Activated T-cell treated with anti-CD3 and anti-CD28 coated beads, Interleukin-2, amount 50 U/mL, for 1 hour (primary cell): ENCODE measurements around the gene HSD3B7.

Experiments
- DNase-seq: peaks from one replicate; pipeline ENCODE4 v3.0.0-alpha.2; 2020

Gene HSD3B7

GRCh38 chr16:30957456-30958174 lies 27.4 kb upstream of the HSD3B7 start, which contains the start of gene SETD1A:
Gene SETD1A (plus strand): TSS chr16:30957754. CDS start chr16:30958732, 978 bp downstream.
- peak; percentile 95 for DNase-seq

GRCh38 chr16:30958175-30959079 lies 26.6 kb upstream of the HSD3B7 start:
- peak; percentile 28 for DNase-seq

GRCh38 chr16:30961384-30961783 lies 23.6 kb upstream of the HSD3B7 start:
- no peak for DNase-seq

GRCh38 chr16:30963925-30964511 lies 21.0 kb upstream of the HSD3B7 start:
- no peak for DNase-seq

GRCh38 chr16:30964574-30965226 lies 20.3 kb upstream of the HSD3B7 start:
- DNase-seq = no peak

- no peak for DNase-seq
Observed at GRCh38 chr16:30965436-30965835, 19.6 kb upstream of the HSD3B7 start.

- no peak for DNase-seq
Observed at GRCh38 chr16:30966033-30966619, 18.9 kb upstream of the HSD3B7 start.

GRCh38 chr16:30967795-30968194 lies 17.2 kb upstream of the HSD3B7 start:
- DNase-seq = no peak

GRCh38 chr16:30969246-30969842 lies 15.7 kb upstream of the HSD3B7 start:
- no peak for DNase-seq

- DNase-seq = no peak
Observed at GRCh38 chr16:30971298-30971697, 13.7 kb upstream of the HSD3B7 start.

- no peak for DNase-seq
Observed at GRCh38 chr16:30972872-30973271, 12.1 kb upstream of the HSD3B7 start.

- DNase-seq = no peak
Observed at GRCh38 chr16:30974348-30974747, 10.7 kb upstream of the HSD3B7 start.

GRCh38 chr16:30976486-30976885 lies 8.5 kb upstream of the HSD3B7 start:
- DNase-seq = no peak

- DNase-seq = peak; percentile 31
Observed at GRCh38 chr16:30977502-30977901, 7.5 kb upstream of the HSD3B7 start.

GRCh38 chr16:30979170-30980022 lies 5.6 kb upstream of the HSD3B7 start:
- DNase-seq = no peak

- no peak for DNase-seq
Observed at GRCh38 chr16:30980023-30980371, 5.0 kb upstream of the HSD3B7 start.

- DNase-seq = no peak
Observed at GRCh38 chr16:30980434-30980833, 4.6 kb upstream of the HSD3B7 start.

- DNase-seq = no peak
Observed at GRCh38 chr16:30980959-30981358, 4.0 kb upstream of the HSD3B7 start.

GRCh38 chr16:30982548-30983288 lies 2.3 kb upstream of the HSD3B7 start:
- no peak for DNase-seq

GRCh38 chr16:30983289-30983889 lies 1.6 kb upstream of the HSD3B7 start:
- no peak for DNase-seq
